ENCODE measurements around the gene R3HCC1L. TPM values are rescaled to one million over a fixed set of nuclear protein-coding genes. Genes with fewer than 3 reads are reported as not detected.

Gene R3HCC1L
- polyA plus RNA-seq (2012; ENCODE audit: insufficient read depth, insufficient read length) = 13.8 TPM

DNA sequence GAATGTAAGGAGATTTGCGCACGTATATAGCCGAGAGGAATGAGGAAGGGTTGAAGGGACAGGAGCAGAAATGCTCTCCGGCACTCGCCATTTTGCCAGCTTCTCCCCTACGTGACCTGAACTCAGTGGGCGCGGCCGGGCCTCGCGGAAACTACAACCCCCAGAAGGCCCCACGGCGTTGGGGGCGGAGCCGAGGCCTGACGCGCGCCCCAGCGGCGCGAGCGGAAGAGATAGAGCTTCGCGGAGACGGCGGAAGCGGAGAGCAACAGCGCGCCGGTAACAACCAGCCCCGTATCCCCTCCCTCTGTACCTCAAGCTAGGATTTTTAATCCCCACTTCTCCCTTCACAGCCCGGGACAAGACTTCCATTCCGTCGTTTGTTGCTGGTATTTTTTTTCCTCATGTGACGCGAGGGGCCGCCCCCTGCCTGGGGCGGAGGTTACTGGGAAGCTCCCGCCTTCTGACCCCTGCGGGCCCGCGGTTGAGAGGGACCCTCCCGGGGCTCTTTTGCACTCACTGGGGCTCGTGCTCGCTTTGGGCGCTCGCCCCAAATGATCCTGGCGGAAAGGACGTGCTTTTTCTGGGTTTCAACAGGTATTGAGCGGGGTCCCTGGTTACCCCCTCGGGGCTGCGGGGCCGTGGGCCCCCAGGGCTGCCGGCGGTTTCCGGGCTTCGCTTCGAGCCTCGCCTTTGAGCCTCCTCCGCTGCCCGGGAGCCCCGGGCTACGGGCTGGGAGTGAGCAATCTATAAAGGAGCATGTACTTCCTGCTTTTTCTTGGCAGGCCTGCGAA, at the start of gene R3HCC1L:
TSS of gene R3HCC1L (plus strand) at position 227 of the 791 bp plus-strand sequence. CDS start 73,458 bp downstream, outside the sequence.
- peak within 1 kb of the TSS; percentile 86 for H3K4me3 ChIP-seq (ENCODE audit: low read length)
- peak; percentile 88 for DNase-seq (ENCODE audit: low read depth, low spot score)

- no peak overlapping the region for H3K4me3 ChIP-seq (ENCODE audit: low read length)
- no peak for DNase-seq (ENCODE audit: low read depth, low spot score)
These were observed 49.2 kb upstream of the R3HCC1L start for GRCh38 chr10:98085238-98085637.

- no peak for DNase-seq (ENCODE audit: low read depth, low spot score)
- no peak overlapping the region for H3K4me3 ChIP-seq (ENCODE audit: low read length)
These were observed 47.4 kb upstream of the R3HCC1L start for GRCh38 chr10:98086837-98087708.

DNA sequence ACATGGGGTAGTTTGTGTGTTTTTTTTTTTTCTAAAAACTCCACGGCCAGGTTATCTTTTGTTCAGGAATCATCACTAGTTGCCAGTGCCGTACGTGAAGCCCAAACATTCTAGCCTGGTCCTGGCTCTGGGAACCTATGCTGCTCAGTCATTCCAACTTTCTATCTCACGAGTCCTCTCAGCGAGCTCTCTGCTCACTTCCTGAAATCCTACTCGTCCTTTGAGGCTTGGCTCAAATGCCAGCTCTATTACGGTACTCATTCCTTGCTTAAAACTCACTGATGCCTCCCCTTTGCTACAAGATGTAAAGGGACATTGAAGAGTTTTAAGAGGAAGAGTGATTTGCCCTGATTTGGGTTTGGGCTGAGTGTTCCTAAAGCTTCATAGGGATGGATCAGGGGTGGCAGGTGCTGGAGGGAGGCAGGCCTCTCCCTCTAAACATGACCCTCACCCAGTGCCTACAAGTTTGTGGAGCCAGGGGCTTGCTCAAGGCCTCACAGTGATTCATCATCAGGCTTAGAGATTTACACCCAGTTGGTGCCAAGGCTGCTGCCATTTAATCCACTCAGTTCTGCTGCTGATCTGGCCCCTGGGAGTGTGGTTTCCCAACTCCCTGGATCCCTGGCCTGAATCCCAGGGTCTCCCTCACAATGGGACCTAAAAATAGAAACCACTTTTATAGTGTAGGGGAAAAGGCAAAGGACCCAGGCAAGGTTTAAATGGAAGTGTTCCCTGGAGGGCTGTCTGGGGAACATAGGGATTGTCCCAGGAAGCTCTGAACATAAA, 46.1 kb upstream of the R3HCC1L start:
- no peak overlapping the region for H3K4me3 ChIP-seq (ENCODE audit: low read length)
- no peak for DNase-seq (ENCODE audit: low read depth, low spot score)

- H3K4me3 ChIP-seq (ENCODE audit: low read length) = no peak overlapping the region
- no peak for DNase-seq (ENCODE audit: low read depth, low spot score)
These were observed 43.6 kb upstream of the R3HCC1L start for GRCh38 chr10:98090822-98091221.

DNA sequence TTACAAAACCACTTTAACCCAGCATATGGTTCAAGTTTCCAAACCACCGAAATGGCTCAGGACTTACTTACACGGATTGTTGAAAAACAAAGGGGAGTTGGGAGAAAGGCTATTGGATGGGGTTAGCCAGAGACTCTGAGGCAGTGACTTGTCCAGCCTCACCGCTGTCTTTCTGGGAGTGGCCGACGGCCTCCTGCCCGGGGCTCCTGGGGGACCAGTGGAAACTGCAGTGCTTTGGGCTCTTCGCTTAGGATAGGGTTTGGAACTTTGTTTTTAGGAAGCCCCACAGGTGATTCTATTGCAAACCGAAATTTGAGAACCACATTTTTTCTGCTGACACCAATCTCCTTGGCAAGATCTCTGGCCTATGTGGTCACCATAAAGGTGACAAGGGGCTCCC, 38.1 kb upstream of the R3HCC1L start:
- no peak overlapping the region for H3K4me3 ChIP-seq (ENCODE audit: low read length)
- DNase-seq (ENCODE audit: low read depth, low spot score) = no peak

- DNase-seq (ENCODE audit: low read depth, low spot score) = no peak
- no peak overlapping the region for H3K4me3 ChIP-seq (ENCODE audit: low read length)
These were observed 37.7 kb upstream of the R3HCC1L start for GRCh38 chr10:98096731-98097130.

DNA sequence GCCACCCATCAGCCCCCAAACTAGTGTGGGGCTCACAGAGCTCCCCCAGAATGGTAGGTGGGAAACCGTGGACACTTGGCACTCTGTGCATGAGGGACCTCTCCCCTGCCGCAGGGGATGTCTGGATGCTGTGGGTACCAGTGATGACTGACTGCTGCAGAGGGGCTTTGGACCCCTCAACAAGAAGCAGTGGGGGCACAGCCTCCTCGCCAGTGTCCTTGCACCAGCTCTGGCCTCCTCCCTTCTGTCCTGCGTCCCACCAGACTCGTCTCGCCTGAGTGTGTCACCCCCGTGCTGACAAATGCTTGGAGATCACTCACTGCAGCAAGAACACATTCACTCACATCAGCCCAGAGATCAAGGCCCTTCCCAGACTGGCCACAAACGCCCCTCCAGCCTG, 37.3 kb upstream of the R3HCC1L start:
- H3K4me3 ChIP-seq (ENCODE audit: low read length) = no peak overlapping the region
- DNase-seq (ENCODE audit: low read depth, low spot score) = no peak

DNA sequence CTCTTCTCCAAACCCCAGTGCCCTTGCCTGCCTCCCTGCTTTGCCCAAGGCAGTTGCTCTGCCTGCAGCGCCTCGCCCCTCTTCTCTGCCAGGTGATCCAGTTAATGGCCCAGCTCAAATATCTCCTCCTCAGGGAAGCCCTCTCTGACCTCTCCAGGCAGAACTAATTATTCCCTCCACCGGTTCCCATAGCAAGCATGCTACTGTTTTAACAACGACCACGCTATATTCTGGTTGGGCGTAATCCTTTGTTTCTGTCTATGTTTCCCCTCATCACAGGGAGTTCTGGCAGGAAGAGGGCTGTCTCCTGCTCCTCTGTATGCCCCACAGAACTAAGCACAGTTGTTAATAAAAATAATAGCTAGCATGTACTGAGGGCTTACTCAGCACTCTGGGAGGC, 36.8 kb upstream of the R3HCC1L start:
- no peak for DNase-seq (ENCODE audit: low read depth, low spot score)
- no peak overlapping the region for H3K4me3 ChIP-seq (ENCODE audit: low read length)

GRCh38 chr10:98098247-98098646, 36.2 kb upstream of the R3HCC1L start:
- no peak for DNase-seq (ENCODE audit: low read depth, low spot score)
- no peak overlapping the region for H3K4me3 ChIP-seq (ENCODE audit: low read length)

GRCh38 chr10:98100476-98100875, 34.0 kb upstream of the R3HCC1L start:
- no peak for DNase-seq (ENCODE audit: low read depth, low spot score)
- no peak overlapping the region for H3K4me3 ChIP-seq (ENCODE audit: low read length)

- no peak overlapping the region for H3K4me3 ChIP-seq (ENCODE audit: low read length)
- DNase-seq (ENCODE audit: low read depth, low spot score) = no peak
These were observed 33.1 kb upstream of the R3HCC1L start for GRCh38 chr10:98101366-98101765.

DNA sequence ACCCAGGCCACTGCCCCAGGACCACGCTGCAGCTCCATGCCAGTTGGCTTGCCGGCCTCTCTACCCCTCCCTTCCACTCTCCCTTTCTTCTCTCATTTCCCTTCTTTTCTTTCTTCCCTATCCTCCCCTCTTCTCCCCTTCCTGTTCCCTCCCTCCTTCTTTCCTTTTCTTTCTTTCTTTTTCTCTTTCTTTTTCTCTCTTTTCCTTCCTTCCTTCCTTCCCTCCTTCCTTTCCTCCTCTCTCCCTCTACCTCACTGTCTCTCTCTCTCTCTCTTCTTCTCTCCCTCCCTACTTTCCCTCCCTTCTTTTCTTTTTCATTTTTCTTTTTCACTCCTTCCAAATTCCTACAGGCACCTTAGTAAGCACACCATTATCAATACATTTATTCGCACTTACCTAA, 30.3 kb upstream of the R3HCC1L start:
- no peak for DNase-seq (ENCODE audit: low read depth, low spot score)

DNA sequence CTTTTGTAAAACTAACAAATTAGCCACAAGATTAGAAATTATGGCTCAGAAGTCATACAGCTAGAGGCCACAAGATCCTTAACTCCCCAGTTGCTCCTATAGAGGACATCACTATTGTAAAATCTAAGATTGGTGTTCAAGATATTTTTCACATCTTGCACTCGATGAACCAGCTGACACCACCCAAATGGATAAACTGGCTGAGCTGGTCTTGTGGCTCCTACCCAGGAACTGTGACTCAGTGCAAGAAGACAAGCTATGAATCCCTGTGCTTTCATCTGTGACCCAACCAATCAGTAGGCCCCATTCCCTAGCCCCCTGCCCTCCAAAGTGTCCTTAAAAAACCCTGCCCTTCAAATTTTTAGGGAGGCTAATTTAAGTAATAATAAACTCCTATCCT, 27.9 kb upstream of the R3HCC1L start:
- no peak overlapping the region for H3K4me3 ChIP-seq (ENCODE audit: low read length)
- no peak for DNase-seq (ENCODE audit: low read depth, low spot score)

More for the DNA sequence above, 30.3 kb upstream of the R3HCC1L start:
- no peak overlapping the region for H3K4me3 ChIP-seq (ENCODE audit: low read length)

DNA sequence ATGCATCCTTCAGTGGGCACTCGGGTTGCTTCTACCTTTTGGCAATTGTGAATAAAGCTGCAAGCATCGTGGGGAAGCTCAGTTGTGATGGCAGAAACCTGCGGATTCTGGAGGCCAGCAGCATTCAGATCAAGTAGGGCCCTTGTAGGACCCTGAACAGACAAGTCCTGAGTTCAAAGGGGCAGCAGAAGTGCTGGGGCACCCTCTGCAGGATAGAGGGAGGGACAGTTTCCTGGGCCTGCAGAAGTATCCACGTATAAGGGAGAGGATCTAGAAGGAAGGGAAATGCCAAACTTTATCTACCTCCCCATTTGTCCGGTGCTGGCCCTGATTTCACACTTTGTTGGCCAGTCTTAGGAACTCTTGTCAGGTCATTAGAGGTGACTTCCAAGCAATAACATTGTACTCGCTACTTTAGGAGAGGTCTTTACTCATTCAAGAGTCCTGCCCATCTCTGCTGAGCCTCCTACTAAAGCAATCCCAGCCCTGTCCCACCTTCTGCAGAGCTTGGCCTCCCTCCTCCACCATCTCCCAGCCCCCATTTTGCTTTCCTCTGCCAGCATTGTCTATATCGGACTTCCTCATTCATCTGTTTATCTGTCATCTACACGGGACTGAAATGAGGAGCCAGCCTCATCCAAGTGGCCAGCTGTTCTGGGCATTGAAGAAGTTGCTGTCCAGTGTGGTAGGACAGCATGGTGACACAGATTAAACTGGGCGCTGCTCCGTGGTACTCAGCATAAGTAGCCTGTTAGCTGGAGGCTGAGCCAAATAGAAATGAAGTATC, 26.6 kb upstream of the R3HCC1L start:
- DNase-seq (ENCODE audit: low read depth, low spot score) = no peak
- no peak overlapping the region for H3K4me3 ChIP-seq (ENCODE audit: low read length)

- no peak overlapping the region for H3K4me3 ChIP-seq (ENCODE audit: low read length)
- no peak for DNase-seq (ENCODE audit: low read depth, low spot score)
These were observed 24.1 kb upstream of the R3HCC1L start for GRCh38 chr10:98110356-98110755.

GRCh38 chr10:98115031-98115787, 19.2 kb upstream of the R3HCC1L start:
- H3K4me3 ChIP-seq (ENCODE audit: low read length) = no peak overlapping the region
- DNase-seq (ENCODE audit: low read depth, low spot score) = no peak

DNA sequence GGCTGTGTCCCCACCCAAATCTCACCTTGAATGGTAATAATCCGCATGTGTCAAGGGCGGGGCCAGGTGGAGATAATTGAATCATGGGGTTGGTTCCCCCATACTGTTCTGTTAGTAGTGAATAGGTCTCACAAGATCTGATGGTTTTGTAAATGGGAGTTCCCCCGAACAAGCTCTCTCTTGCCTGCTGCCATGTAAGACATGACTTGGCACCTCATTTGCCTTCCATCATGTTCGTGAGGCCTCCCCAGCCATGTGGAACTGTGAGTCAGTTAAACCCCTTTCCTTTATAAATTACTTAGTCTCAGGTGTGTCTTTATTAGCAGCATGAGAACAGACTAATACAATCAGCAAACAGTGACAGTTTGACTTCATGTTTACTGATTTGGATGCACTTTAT, 14.6 kb upstream of the R3HCC1L start:
- H3K4me3 ChIP-seq (ENCODE audit: low read length) = no peak overlapping the region
- no peak for DNase-seq (ENCODE audit: low read depth, low spot score)
